Caco-2 (cell line): ENCODE results near the gene TNRC6A. TPM values are rescaled to one million over a fixed set of nuclear protein-coding genes. Genes with fewer than 3 reads are reported as not detected.

Experiments
- BruUV-seq: library from RNA; stranded (reverse); fragments of 400-500 nt; replicated peaks from 2 replicates; lab custom pipeline; 2021; lab: Mats Ljungman, UMichigan
- CTCF ChIA-PET: fragments of 300-600 bp; sonication (Branson Sonifier 250); formaldehyde crosslinking; loops from one replicate; lab custom pipeline; 2022; ENCODE audit warnings: antibody characterized with exemption; lab: Charles Lee
- POLR2A ChIA-PET: fragments of 300-600 bp; sonication (Branson Sonifier 250); formaldehyde crosslinking; loops from one replicate; lab custom pipeline; 2022; ENCODE audit warnings: antibody characterized with exemption; lab: Charles Lee
- DNase-seq, 2 experiments: peaks; one replicate each; pipeline versions ENCODE4 v3.0.0 to v3.0.0-alpha.2; 2020 to 2022
- H3K27me3 ChIP-seq: replicated peaks from 2 replicates; pipeline ENCODE4 v1.6.0; 2011; ENCODE audit warnings: low read length; ENCODE audit not compliant: control insufficient read depth, insufficient read depth
- H3K36me3 ChIP-seq: 2 replicates; pipeline ENCODE4 v1.5.1; 2011; ENCODE audit warnings: low read length; ENCODE audit not compliant: control insufficient read depth, insufficient read depth
- H3K4me1 ChIP-seq: fragments of 250-450 bp; sonication (Bioruptor Pico); 2 replicates; pipeline ENCODE4 v1.5.1; 2020; ENCODE audit warnings: mild to moderate bottlenecking
- H3K4me3 ChIP-seq: 2 replicates; pipeline ENCODE4 v1.5.1; 2011; ENCODE audit warnings: low read depth, mild to moderate bottlenecking, control low read depth, low read length
- H3K9me3 ChIP-seq: fragments of 250-450 bp; sonication (Bioruptor Pico); 2 replicates; pipeline ENCODE4 v1.5.1; 2020; ENCODE audit warnings: mild to moderate bottlenecking, moderate library complexity
- H3K27ac Mint-ChIP-seq: one replicate; pipeline ENCODE4 v1.8.0; 2022; ENCODE audit warnings: mixed read lengths; ENCODE audit not compliant: unreplicated experiment
- H3K27me3 Mint-ChIP-seq: one replicate; pipeline ENCODE4 v1.8.0; 2022; ENCODE audit warnings: mixed read lengths; ENCODE audit not compliant: insufficient read depth, unreplicated experiment
- H3K36me3 Mint-ChIP-seq: one replicate; pipeline ENCODE4 v1.8.0; 2022; ENCODE audit warnings: mild to moderate bottlenecking, mixed read lengths; ENCODE audit not compliant: insufficient read depth, unreplicated experiment
- H3K4me1 Mint-ChIP-seq: one replicate; pipeline ENCODE4 v1.8.0; 2022; ENCODE audit warnings: low read depth, mixed read lengths; ENCODE audit not compliant: unreplicated experiment
- H3K4me3 Mint-ChIP-seq: one replicate; pipeline ENCODE4 v1.8.0; 2022; ENCODE audit warnings: mild to moderate bottlenecking, moderate library complexity, mixed read lengths; ENCODE audit not compliant: unreplicated experiment
- H3K9me3 Mint-ChIP-seq: one replicate; pipeline ENCODE4 v1.8.0; 2022; ENCODE audit warnings: mixed read lengths; ENCODE audit not compliant: unreplicated experiment
- CTCF ChIP-seq, 2 experiments: fragments of 200-600 bp in 1 of 2; IDR thresholded peaks; 1 replicate in 1 of 2; 2 replicates in 1 of 2; pipeline versions ENCODE4 v1.5.1 to v1.8.0; 2011 to 2022; ENCODE audit warnings: antibody characterized with exemption in 1 of 2, control low read depth in 1 of 2, inconsistent platforms in 1 of 2, low read depth in 1 of 2, low read length in 1 of 2, mild to moderate bottlenecking in 1 of 2, moderate library complexity in 1 of 2; ENCODE audit not compliant: insufficient read depth in 1 of 2, severe bottlenecking in 1 of 2, unreplicated experiment in 1 of 2
- intact Hi-C: fragments of 100-400 bp; cut with micrococcal nuclease; formaldehyde crosslinking; loops from one replicate; pipeline ENCODE4 v1.10.0; 2022; ENCODE audit not compliant: unreplicated experiment
- total RNA-seq: library from RNA; stranded (reverse); gene quantifications from 2 replicates; pipeline ENCODE4 v1.2.3, GENCODE V29; 2022

TNRC6A gene
- total RNA-seq, 1 experiment from 2014 or later = 43.7 TPM

- Mint-ChIP-seq H3K9me3 (no peaks in the 10 kb centered on the region), H3K4me3 (no peak overlapping the region), H3K27ac (no peak overlapping the region), H3K36me3 (peaks cover 83% of the 10 kb centered on the region), H3K27me3 (no peaks in the 10 kb centered on the region), H3K4me1 (no peaks in the 10 kb centered on the region)
- no peaks in the 10 kb centered on the region for H3K4me1 ChIP-seq
- H3K4me3 ChIP-seq = no peak overlapping the region
- CTCF ChIA-PET = interaction anchor here (1.2 kb wide), 1 partner anchor 14 kb away, joined by 4 read pairs; no protein-coding TSS in a partner anchor
- DNase-seq = no peak
- POLR2A ChIA-PET = no interaction called here
- no peaks in the 10 kb centered on the region for H3K9me3 ChIP-seq
- H3K27me3 ChIP-seq = no peaks in the 10 kb centered on the region
- H3K36me3 ChIP-seq = no peaks in the 10 kb centered on the region; the same call in 1 of the 2 replicates
- no TSS peak for BruUV-seq
- intact Hi-C loops = no loop called here
- no peak for TF ChIP-seq CTCF (IDR thresholded peaks at IDR 0.05; ENCODE audit: insufficient read depth in 1 of 2, low read depth in 1 of 2, low read length in 1 of 2, severe bottlenecking in 1 of 2, unreplicated experiment in 1 of 2)
Observed at GRCh38 chr16:24821129-24821528, 91.7 kb downstream of the TNRC6A start.

GRCh38 chr16:24822542-24822941 is 93.1 kb downstream of the TNRC6A start:
- no peaks in the 10 kb centered on the region; the same call in 1 of the 2 replicates for H3K36me3 ChIP-seq
- no peaks in the 10 kb centered on the region for H3K4me1 ChIP-seq
- H3K4me3 Mint-ChIP-seq = no peak overlapping the region
- no peaks in the 10 kb centered on the region for H3K27me3 Mint-ChIP-seq
- ChIA-PET CTCF (interaction anchor here (1.2 kb wide), 1 partner anchor 12 kb away, joined by 4 read pairs; no protein-coding TSS in a partner anchor), POLR2A (no interaction called here)
- BruUV-seq = no TSS peak
- H3K9me3 Mint-ChIP-seq = no peaks in the 10 kb centered on the region
- intact Hi-C loops = no loop called here
- H3K4me1 Mint-ChIP-seq = no peaks in the 10 kb centered on the region
- no peak overlapping the region for H3K27ac Mint-ChIP-seq
- no peak for DNase-seq
- no peak for TF ChIP-seq CTCF (IDR thresholded peaks at IDR 0.05; ENCODE audit: insufficient read depth in 1 of 2, low read depth in 1 of 2, low read length in 1 of 2, severe bottlenecking in 1 of 2, unreplicated experiment in 1 of 2)
- H3K9me3 ChIP-seq = no peaks in the 10 kb centered on the region
- H3K36me3 Mint-ChIP-seq = peaks cover 88% of the 10 kb centered on the region
- no peak overlapping the region for H3K4me3 ChIP-seq
- no peaks in the 10 kb centered on the region for H3K27me3 ChIP-seq

GRCh38 chr16:24822974-24823373 is 93.5 kb downstream of the TNRC6A start:
- intact Hi-C loops = no loop called here
- no peaks in the 10 kb centered on the region for H3K27me3 ChIP-seq

More at GRCh38 chr16:24822974-24823373, 93.5 kb downstream of the TNRC6A start:
- H3K9me3 Mint-ChIP-seq = no peaks in the 10 kb centered on the region
- H3K27ac Mint-ChIP-seq = no peak overlapping the region
- ChIA-PET POLR2A (no interaction called here), CTCF (no interaction called here)
- H3K4me1 ChIP-seq = no peaks in the 10 kb centered on the region
- no peak for TF ChIP-seq CTCF (IDR thresholded peaks at IDR 0.05; ENCODE audit: insufficient read depth in 1 of 2, low read depth in 1 of 2, low read length in 1 of 2, severe bottlenecking in 1 of 2, unreplicated experiment in 1 of 2)
- BruUV-seq = no TSS peak
- no peak overlapping the region for H3K4me3 ChIP-seq
- peaks cover 86% of the 10 kb centered on the region for H3K36me3 Mint-ChIP-seq
- no peaks in the 10 kb centered on the region for H3K9me3 ChIP-seq
- no peak for DNase-seq
- no peak overlapping the region for H3K4me3 Mint-ChIP-seq
- H3K4me1 Mint-ChIP-seq = no peaks in the 10 kb centered on the region
- no peaks in the 10 kb centered on the region for H3K27me3 Mint-ChIP-seq
- no peaks in the 10 kb centered on the region; the same call in 1 of the 2 replicates for H3K36me3 ChIP-seq
